ENCODE data around the gene MED31. TPM values are rescaled to one million over a fixed set of nuclear protein-coding genes. Genes with fewer than 3 reads are reported as not detected.
A peak's percentile ranks its signal among the peaks of the same experiment; 100 is the strongest.
"Not testable (repeated sequence)": the region's sequence is repeated elsewhere in the genome, so short reads cannot be mapped to it uniquely, and the experiment has no call there.

MED31 gene
- polyA plus RNA-seq, 1 donor from 2014 or later = 27.3 TPM

DNA sequence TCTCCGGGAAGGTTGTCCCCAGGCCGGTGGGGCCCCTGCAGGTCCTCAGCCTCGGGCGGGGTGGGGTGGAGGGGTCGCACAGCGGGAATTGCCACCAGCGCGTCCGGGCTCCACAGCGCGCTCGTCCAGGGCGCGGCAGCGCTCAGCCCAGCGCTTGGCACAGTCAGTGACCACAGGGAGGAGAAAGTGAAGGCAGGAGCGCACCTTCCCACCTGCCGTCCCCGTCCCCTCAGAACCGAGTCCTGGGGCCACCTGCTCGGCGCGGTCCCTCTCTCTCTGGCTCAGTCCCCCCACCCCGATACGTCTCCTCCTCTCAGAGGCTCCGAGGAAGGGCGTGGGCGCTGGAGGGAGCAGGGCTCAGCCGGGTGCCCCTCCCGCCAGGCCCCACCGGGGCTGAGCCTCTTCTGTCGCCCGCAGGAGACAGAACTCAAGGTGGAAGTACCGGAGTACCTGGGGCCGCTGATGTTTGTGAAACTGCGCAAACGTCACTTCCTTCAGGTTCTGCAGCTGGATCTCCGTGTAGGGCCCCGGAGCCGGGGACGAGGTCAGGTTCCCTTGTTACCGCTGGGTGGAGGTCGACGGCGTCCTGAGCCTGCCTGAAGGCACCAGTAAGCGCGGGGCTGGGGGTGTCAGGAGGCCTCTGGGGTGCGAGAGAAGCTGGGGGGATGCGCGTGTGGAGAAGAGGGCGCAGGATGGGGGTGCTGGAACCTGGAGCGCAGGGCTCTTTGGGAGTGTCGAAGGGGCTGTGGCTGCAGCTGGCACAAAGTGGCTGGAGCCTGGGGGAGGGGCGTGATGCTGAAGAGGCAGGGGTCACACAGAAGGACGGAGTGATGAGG lies 5.6 kb upstream of the MED31 start:
- H4K20me1 ChIP-seq (ENCODE audit: insufficient read depth); H3K27ac ChIP-seq (ENCODE audit: low read length); H3K36me3 ChIP-seq (ENCODE audit: insufficient read depth, low read length); H3K9me2 ChIP-seq (ENCODE audit: insufficient read depth, low read length); H3K79me2 ChIP-seq (replicated peaks; ENCODE audit: insufficient read depth, low read length); H3K4me2 ChIP-seq (ENCODE audit: low read length); H3K9me3 ChIP-seq (ENCODE audit: low read length); H2AFZ ChIP-seq (ENCODE audit: low read depth, low read length); H3F3A ChIP-seq (ENCODE audit: insufficient read depth, low read length, poor library complexity, severe bottlenecking): not testable (repeated sequence)
- peak overlapping the region; percentile 60 for H3K4me3 ChIP-seq (ENCODE audit: low read length)
- H3K9ac ChIP-seq (ENCODE audit: low read length) = peak overlapping the region; percentile 42
- peak; percentile 16 for TF ChIP-seq CTCF (IDR thresholded peaks at IDR 0.05; ENCODE audit: poor library complexity, severe bottlenecking)
- H3K27me3 ChIP-seq (ENCODE audit: insufficient read depth, low read depth, low read length) = peaks cover 38% of the 10 kb centered on the region

- not testable (repeated sequence) for H3K4me2 ChIP-seq (ENCODE audit: low read length); H3K36me3 ChIP-seq (ENCODE audit: insufficient read depth, low read length); H3K27ac ChIP-seq (ENCODE audit: low read length); H4K20me1 ChIP-seq (ENCODE audit: insufficient read depth); H3F3A ChIP-seq (ENCODE audit: insufficient read depth, low read length, poor library complexity, severe bottlenecking); H3K9me3 ChIP-seq (ENCODE audit: low read length); H3K9me2 ChIP-seq (ENCODE audit: insufficient read depth, low read length); H3K79me2 ChIP-seq (replicated peaks; ENCODE audit: insufficient read depth, low read length); H2AFZ ChIP-seq (ENCODE audit: low read depth, low read length)
- H3K27me3 ChIP-seq (ENCODE audit: insufficient read depth, low read depth, low read length) = peaks cover 38% of the 10 kb centered on the region
- H3K4me3 ChIP-seq (ENCODE audit: low read length) = peak overlapping the region; percentile 71
- peak overlapping the region; percentile 16 for H3K9ac ChIP-seq (ENCODE audit: low read length)
These were observed 4.4 kb upstream of the MED31 start for GRCh38 chr17:6655732-6656361.

GRCh38 chr17:6654841-6655731 lies 3.7 kb upstream of the MED31 start:
- Histone ChIP-seq H3K9me3 (ENCODE audit: low read length) (no peaks in the 10 kb centered on the region), H4K20me1 (ENCODE audit: insufficient read depth) (no peaks in the 10 kb centered on the region), H3F3A (ENCODE audit: insufficient read depth, low read length, poor library complexity, severe bottlenecking) (no peaks in the 10 kb centered on the region), H3K79me2 (replicated peaks; ENCODE audit: insufficient read depth, low read length) (peaks cover 6% of the 10 kb centered on the region), H3K4me3 (ENCODE audit: low read length) (peak overlapping the region; percentile 71), H3K9me2 (ENCODE audit: insufficient read depth, low read length) (no peaks in the 10 kb centered on the region), H3K4me2 (ENCODE audit: low read length) (peak overlapping the region; percentile 37), H3K36me3 (ENCODE audit: insufficient read depth, low read length) (no peaks in the 10 kb centered on the region), H3K9ac (ENCODE audit: low read length) (peak overlapping the region; percentile 31), H3K27ac (ENCODE audit: low read length) (no peak overlapping the region), H3K27me3 (ENCODE audit: insufficient read depth, low read depth, low read length) (peaks cover 38% of the 10 kb centered on the region), H2AFZ (ENCODE audit: low read depth, low read length) (no peak overlapping the region)
- TF ChIP-seq SMC3 (conservative IDR thresholded peaks at IDR 0.05; ENCODE audit: poor library complexity) = no peak
- peak; percentile 42 for TF ChIP-seq CTCF (IDR thresholded peaks at IDR 0.05; ENCODE audit: poor library complexity, severe bottlenecking)
- no peak for TF ChIP-seq REST (IDR thresholded peaks at IDR 0.05; ENCODE audit: borderline replicate concordance)

All from neural cell (in vitro differentiated cells).